GM12892 (cell line): Measurements from ENCODE around the gene ARHGAP23.

Source experiments
- POLR2A ChIP-seq: IDR thresholded peaks from 2 replicates; pipeline ENCODE4 v1.6.1; 2011; ENCODE audit warnings: low read depth, low read length, control low read depth
- POLR2AphosphoS5 ChIP-seq: IDR thresholded peaks from 2 replicates; pipeline ENCODE4 v1.6.1; 2011; ENCODE audit warnings: low read depth, low read length, control low read depth

- TF ChIP-seq POLR2A = no peak
- TF ChIP-seq POLR2AphosphoS5 = no peak
These were observed 23.7 kb downstream of the ARHGAP23 start for GRCh38 chr17:38451840-38452529.
